Measurements from ENCODE around the gene OR2L5.

Gene OR2L5

GRCh38 chr1:248007778-248008177 lies 5.7 kb upstream of the OR2L5 start:
- CTCF ChIA-PET: no interaction called here
- POLR2A ChIA-PET: no interaction called here
- no peak for DNase-seq (ENCODE audit: extremely low spot score)
- TF ChIP-seq, protein P1, sequence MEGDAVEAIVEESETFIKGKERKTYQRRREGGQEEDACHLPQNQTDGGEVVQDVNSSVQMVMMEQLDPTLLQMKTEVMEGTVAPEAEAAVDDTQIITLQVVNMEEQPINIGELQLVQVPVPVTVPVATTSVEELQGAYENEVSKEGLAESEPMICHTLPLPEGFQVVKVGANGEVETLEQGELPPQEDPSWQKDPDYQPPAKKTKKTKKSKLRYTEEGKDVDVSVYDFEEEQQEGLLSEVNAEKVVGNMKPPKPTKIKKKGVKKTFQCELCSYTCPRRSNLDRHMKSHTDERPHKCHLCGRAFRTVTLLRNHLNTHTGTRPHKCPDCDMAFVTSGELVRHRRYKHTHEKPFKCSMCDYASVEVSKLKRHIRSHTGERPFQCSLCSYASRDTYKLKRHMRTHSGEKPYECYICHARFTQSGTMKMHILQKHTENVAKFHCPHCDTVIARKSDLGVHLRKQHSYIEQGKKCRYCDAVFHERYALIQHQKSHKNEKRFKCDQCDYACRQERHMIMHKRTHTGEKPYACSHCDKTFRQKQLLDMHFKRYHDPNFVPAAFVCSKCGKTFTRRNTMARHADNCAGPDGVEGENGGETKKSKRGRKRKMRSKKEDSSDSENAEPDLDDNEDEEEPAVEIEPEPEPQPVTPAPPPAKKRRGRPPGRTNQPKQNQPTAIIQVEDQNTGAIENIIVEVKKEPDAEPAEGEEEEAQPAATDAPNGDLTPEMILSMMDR (IDR thresholded peaks at IDR 0.05; ENCODE audit: control extremely low read depth, extremely low read depth, low read depth, missing control alignments): no peak

GRCh38 chr1:248009681-248010080 lies 3.8 kb upstream of the OR2L5 start:
- DNase-seq (ENCODE audit: extremely low spot score): no peak
- ChIA-PET POLR2A (no interaction called here), CTCF (no interaction called here)
- TF ChIP-seq, protein P1 (IDR thresholded peaks at IDR 0.05; ENCODE audit: control extremely low read depth, extremely low read depth, low read depth, missing control alignments): no peak

DNA sequence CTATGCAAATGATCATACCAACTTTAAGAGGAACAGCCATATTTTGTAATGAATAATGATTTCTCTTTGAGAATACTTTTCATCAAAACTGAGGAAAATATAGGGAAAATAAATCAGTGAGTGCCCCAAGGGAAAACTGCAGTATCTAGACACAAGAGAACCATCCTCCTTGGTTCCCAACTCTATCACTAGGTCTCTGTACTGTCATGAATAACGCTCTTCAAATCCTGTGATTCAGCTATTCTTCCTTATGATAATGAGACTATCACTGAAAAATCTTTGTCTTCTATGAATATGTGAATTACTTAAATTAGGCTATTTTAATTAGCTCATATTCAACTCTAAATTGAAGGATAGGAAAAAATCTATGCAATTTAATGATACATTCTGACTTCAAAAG lies 2.3 kb downstream of the OR2L5 start:
- DNase-seq (ENCODE audit: extremely low spot score): no peak
- TF ChIP-seq, protein P1 (IDR thresholded peaks at IDR 0.05; ENCODE audit: control extremely low read depth, extremely low read depth, low read depth, missing control alignments): no peak
- ChIA-PET CTCF (interaction anchor here (1.2 kb wide), 1 partner anchor 13 kb away, joined by 3 read pairs; no protein-coding TSS in a partner anchor), POLR2A (no interaction called here)

GRCh38 chr1:248029770-248030169 lies 16.3 kb downstream of the OR2L5 start, which contains the start of gene OR2L2:
OR2L2 (plus strand) TSS chr1:248030070; CDS start chr1:248038268, 8,198 bp downstream.
- DNase-seq (ENCODE audit: extremely low spot score): no peak
- ChIA-PET CTCF (no interaction called here), POLR2A (no interaction called here)
- TF ChIP-seq, protein P1 (IDR thresholded peaks at IDR 0.05; ENCODE audit: control extremely low read depth, extremely low read depth, low read depth, missing control alignments): no peak

- TF ChIP-seq, protein P1 (IDR thresholded peaks at IDR 0.05; ENCODE audit: control extremely low read depth, extremely low read depth, low read depth, missing control alignments): no peak
- no peak for DNase-seq (ENCODE audit: extremely low spot score)
- CTCF ChIA-PET: no interaction called here
- POLR2A ChIA-PET: no interaction called here
These were observed 31.7 kb downstream of the OR2L5 start for GRCh38 chr1:248045209-248045608.

DNA sequence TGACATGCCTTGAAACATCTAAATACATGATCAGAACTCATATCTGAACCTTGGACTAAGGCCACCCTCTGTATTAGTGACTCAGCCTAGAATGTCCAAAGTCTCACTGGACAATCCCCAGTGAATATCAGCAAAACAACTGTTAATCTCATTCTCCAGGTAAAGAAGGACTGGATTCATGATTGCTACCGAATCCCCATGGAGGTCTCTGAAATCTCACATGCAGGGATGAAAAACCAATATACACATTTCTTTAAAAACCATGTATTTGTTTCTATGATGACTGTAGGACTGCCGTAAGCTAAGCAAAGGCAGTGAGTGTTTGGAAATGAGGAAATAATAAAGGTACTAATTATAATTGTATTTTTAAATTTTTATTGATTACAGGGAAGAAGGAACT lies 33.1 kb downstream of the OR2L5 start, which contains the start of gene OR2L3:
TSS of gene OR2L3 (plus strand) at position 301 of the 400 bp plus-strand sequence. CDS start 13,846 bp downstream, outside the sequence.
- TF ChIP-seq, protein P1 (IDR thresholded peaks at IDR 0.05; ENCODE audit: control extremely low read depth, extremely low read depth, low read depth, missing control alignments): no peak
- DNase-seq (ENCODE audit: extremely low spot score): no peak
- ChIA-PET CTCF (no interaction called here), POLR2A (no interaction called here)

GRCh38 chr1:248047008-248047407 lies 33.5 kb downstream of the OR2L5 start:
- TF ChIP-seq, protein P1 (IDR thresholded peaks at IDR 0.05; ENCODE audit: control extremely low read depth, extremely low read depth, low read depth, missing control alignments): no peak
- ChIA-PET POLR2A (no interaction called here), CTCF (no interaction called here)
- DNase-seq (ENCODE audit: extremely low spot score): no peak
